Measurements from ENCODE around the gene RPLP1.

RPLP1 gene

DNA sequence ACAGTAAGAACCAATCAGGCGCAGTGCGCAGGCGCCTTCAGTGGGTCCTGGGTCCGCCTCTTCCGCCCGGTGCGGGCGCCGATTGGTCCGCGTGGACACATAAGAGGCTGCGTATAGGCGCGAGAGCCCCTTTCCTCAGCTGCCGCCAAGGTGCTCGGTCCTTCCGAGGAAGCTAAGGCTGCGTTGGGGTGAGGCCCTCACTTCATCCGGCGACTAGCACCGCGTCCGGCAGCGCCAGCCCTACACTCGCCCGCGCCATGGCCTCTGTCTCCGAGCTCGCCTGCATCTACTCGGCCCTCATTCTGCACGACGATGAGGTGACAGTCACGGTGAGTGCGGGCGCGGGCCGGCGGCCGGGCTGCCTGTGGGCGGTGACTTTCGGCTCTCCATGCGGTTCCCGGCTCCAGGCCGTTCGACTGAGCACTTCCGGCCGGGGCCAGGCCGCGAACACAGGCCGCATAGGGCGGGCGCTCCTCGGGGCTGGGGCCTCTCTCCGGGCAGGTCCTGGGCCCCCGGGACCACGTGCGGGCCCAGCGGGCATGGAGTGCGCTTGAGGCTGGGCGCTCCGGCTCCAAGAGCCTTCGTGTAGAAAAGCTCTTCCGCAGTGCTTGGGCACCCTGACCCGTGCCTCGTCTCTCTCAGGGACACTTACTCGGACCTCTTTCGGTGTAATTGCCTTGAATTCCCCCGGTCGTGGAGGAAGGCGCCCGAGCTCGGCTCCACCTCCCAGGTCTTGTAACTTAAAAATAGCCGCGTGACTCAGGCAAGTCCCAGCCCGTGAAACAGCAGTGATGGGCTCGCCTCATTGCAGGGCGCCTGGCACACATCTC is at the start of gene RPLP1:
Gene RPLP1 (plus strand): TSS at position 127 of the 830 bp plus-strand sequence. CDS start 131 bp downstream, at position 258.
- DNase-seq = peak; percentile 96

GRCh38 chr15:69403594-69403993 is 49.0 kb upstream of the RPLP1 start:
- DNase-seq = no peak

- no peak for DNase-seq
These were observed 47.5 kb upstream of the RPLP1 start for GRCh38 chr15:69405110-69405509.

DNA sequence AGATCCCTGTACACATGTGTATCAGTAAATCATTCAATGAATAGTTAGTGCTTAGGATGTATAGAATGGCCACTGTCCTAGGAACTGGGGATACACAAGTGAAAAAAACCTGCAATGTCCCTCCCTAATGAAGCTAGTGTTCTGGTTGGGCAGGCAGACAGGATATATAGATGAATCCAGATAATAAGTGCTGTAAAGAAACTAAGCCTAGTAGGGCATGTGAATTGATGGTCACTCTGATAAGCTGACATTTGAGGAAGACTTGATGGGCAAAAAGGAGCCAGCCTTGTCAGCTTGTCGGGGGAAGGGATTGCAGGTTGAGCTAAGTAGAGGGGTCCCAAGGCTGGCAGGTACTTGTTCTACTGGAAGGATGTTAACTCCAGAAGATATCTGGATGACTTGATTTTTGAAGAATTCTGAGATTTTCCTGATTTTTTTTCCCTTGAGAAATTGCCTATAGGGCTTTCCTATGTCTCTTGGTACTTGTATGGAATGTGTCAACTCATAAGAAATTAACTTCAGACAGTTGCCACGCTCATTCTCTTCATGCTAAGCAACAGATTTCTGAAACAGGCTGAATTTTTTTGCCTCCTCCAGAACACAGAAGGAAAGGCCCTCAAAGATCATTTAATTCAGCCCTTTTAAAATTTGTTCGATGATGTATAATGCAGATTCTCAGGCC is 44.8 kb upstream of the RPLP1 start:
- DNase-seq = no peak

GRCh38 chr15:69408841-69409240 is 43.8 kb upstream of the RPLP1 start:
- DNase-seq = no peak

- DNase-seq = peak; percentile 41 to 53
These were observed 42.3 kb upstream of the RPLP1 start for GRCh38 chr15:69410248-69410874.

GRCh38 chr15:69412274-69412673 is 40.3 kb upstream of the RPLP1 start:
- no peak for DNase-seq

DNA sequence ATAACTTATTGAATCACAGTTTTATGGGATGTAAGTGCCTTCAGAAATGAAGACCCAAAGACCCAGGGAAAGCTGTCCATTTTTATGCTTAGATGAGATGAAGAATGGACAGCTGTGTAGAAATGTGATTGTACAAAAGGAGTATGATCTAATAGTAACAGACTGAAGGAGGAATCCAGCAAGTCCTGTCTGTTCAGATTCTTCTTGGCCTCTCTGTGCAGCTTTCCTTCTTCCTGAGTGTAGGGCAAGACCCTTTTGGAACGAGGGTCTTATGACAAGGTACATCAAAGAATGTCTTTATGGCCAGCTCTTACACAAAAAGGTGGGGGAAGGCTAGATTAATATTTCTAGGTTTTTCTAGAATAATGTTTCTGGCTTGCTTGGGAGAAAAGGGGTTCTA is 39.9 kb upstream of the RPLP1 start:
- no peak for DNase-seq

GRCh38 chr15:69413822-69414700 is 38.6 kb upstream of the RPLP1 start, which contains the start of gene KIF23:
Gene KIF23, plus strand, starts transcription at chr15:69414349. Its CDS starts 117 bp downstream, at chr15:69414466.
- DNase-seq = peak; percentile 90 to 93

DNA sequence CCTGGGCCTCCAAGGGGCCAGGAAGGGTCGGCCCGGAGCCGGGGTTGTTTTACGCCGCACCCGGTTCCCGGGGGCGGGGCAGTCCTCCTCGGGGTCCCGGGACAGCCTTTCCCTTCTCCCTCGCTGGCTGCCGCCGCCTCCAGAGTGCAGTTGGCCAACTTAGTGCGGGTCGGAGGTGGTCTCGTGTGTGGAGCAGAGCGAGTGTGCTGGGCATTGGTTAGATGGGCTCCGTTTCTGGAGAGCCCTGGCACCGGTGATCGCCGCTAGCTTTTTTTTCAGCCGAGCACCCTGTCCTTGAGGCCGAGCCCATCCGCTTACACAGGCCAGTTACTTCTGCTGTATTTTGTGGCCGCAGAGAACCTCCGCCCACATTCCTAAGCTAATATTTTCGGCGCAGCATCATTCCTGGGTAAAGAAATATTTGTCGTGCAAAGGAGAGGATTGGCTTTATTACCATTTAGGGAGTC is 37.9 kb upstream of the RPLP1 start:
- DNase-seq = peak; percentile 44 to 52

GRCh38 chr15:69415381-69415780 is 37.2 kb upstream of the RPLP1 start:
- DNase-seq = no peak

DNA sequence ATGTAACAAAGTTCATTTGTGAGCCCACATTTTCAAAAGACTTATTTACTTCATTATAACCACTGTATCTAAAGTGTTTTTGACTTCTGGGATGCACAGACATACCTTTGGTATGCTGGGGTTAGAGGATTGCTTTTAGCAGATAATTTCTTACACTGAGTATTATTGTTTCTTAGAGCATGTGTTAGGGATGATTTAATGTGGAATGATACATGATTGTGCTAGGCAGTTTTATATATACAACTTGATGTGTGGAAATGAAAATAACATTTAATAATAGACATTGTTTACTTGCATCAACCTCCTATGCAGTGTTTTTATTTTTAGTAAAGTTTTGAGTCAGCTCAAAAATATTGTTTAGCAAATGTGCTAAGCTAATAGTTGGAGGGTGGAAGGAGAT is 35.0 kb upstream of the RPLP1 start:
- DNase-seq = no peak

DNA sequence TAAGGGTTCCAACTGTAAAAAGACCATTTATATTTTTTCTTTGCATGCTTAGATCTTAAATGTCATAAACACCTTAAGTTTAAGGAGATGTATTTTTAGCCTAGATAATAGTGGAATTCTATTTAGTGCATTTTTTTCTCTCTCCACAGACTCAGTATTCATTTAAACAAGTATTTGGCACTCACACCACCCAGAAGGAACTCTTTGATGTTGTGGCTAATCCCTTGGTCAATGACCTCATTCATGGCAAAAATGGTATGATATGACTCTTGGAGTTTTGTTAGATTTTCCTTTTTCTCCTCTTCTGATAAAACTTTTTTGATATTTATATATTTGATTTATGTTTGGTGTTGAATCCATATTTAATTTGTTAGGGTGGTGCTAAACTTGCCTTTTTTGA is 31.1 kb upstream of the RPLP1 start:
- no peak for DNase-seq

- DNase-seq = no peak
These were observed 30.2 kb upstream of the RPLP1 start for GRCh38 chr15:69422336-69422895.

DNA sequence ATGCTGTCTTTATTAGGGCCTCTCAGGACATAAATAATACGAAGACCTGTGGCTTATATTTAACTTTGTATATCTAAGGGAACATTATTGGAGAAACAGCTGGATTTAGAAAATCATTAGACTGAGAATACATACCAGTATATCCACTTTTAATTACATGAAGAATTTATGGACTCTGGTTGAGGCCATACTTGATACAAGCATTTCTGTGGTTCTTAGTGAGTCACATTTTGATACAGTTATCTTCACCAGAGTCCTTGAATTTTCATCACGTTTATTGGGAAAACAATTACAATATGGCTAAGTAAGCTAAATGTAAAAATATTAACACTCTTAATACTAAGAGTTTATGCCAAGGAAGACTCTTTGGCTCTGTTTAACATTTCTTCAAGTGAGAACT is 28.6 kb upstream of the RPLP1 start:
- no peak for DNase-seq

DNA sequence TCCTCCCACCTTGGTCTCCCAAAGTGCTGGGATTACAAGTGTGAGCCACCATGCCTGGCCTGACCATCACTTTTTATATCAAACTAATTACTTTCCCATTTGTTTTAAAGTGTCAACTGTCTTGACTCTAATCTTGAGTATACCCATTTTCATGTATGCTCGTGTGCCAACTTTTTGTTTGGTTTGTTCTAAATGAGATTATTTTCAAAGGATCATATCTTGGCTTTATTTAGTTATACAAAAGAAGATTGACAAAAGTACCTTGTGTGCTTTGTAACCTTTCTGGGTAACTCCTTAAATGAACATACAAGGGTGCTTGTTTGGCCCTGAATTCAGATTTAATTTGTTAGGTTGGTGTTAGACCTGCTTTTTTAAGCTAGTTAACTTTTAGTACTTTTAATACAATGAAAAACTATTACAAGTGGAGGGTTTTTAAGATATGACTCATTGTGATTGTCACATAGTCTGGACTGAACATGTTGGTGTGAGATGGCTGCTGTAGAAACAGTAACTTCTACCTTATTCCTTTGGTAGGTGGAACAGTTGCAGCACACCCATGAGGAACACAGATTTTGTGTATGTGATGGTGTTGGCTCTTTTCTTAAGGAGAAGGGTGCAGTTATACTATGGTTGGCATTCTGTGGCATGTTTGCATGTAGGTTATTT is 27.7 kb upstream of the RPLP1 start:
- DNase-seq = no peak

DNA sequence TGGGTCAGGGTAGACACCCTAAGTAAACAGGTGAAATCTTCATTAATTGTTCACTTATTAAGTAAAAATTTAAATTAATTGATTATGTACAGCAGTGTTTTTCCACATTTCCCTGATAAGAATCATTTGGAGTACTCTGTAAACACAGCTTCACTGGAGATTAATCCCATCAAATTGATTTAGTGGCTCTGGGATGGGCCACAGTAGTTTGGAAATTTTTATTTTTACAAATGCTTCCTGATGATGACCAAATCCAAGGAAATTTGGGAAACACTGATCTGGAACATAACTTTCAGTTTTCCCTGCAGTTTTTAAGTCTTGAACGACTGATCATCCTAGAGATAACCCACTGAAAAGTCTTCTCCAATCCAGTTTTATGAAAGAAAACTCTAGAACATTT is 18.8 kb upstream of the RPLP1 start:
- DNase-seq = no peak

DNA sequence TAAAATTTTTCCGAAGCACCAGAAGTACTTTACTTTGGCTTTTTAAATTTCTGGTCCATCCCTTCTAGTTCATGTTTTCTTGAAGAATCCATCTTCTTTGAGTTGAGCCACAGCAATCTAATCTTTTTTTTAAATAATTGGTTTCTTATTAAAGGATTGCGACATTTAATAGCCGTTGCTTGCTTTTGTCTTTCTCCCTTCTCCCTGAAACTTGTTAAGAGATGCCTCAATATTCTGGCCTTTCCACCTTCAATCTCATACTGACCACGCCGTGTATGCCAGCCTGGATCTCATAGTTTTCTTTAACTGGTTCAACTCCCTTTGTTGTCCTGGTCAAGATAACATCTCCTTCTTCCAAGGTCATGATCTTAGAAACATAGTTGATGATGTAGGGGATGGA is 18.4 kb upstream of the RPLP1 start:
- DNase-seq = no peak

- DNase-seq = no peak
These were observed 17.9 kb upstream of the RPLP1 start for GRCh38 chr15:69434679-69435078.

GRCh38 chr15:69435985-69436384 is 16.6 kb upstream of the RPLP1 start:
- no peak for DNase-seq

- no peak for DNase-seq
These were observed 15.7 kb upstream of the RPLP1 start for GRCh38 chr15:69436951-69437350.

- DNase-seq = no peak
These were observed 13.0 kb upstream of the RPLP1 start for GRCh38 chr15:69439623-69440022.

All from activated T-cell treated with anti-CD3 and anti-CD28 coated beads, Interleukin-2, amount 50 U/mL, for 48 hours (primary cell).